GM11168 (cell line): Measurements from ENCODE around the gene LRBA.
"Not testable (repeated sequence)": the region's sequence is repeated elsewhere in the genome, so short reads cannot be mapped to it uniquely, and the experiment has no call there.

Experiments
- in situ Hi-C: fragments of 300-500 bp; cut with MboI; formaldehyde crosslinking; loops from one replicate; pipeline ENCODE4 v1.12.0; 2022; ENCODE audit warnings: low sequenced_read_pairs; ENCODE audit not compliant: unreplicated experiment

The LRBA gene

GRCh38 chr4:150695162-150695561, 319.9 kb downstream of the LRBA start:
- in situ Hi-C loops, result no loop called here

- in situ Hi-C loops, result no loop called here
These were observed 320.6 kb downstream of the LRBA start for GRCh38 chr4:150694438-150694837.

GRCh38 chr4:150683775-150684350, 331.2 kb downstream of the LRBA start:
- in situ Hi-C loops, result no loop called here

GRCh38 chr4:150682126-150682525, 333.0 kb downstream of the LRBA start:
- in situ Hi-C loops, result no loop called here

- in situ Hi-C loops, result no loop called here
These were observed 334.0 kb downstream of the LRBA start for GRCh38 chr4:150681063-150681462.

- in situ Hi-C loops, result no loop called here
These were observed 334.4 kb downstream of the LRBA start for GRCh38 chr4:150680651-150681050.

GRCh38 chr4:150679765-150680343, 335.2 kb downstream of the LRBA start:
- in situ Hi-C loops, result no loop called here

GRCh38 chr4:150679018-150679764, 335.9 kb downstream of the LRBA start:
- in situ Hi-C loops, result no loop called here

- in situ Hi-C loops, result no loop called here
These were observed 341.3 kb downstream of the LRBA start for GRCh38 chr4:150673793-150674192.

- in situ Hi-C loops, result no loop called here
These were observed 346.3 kb downstream of the LRBA start for GRCh38 chr4:150668824-150669223.

GRCh38 chr4:150664935-150665334, 350.1 kb downstream of the LRBA start:
- in situ Hi-C loops, result no loop called here

GRCh38 chr4:150662686-150663085, 352.4 kb downstream of the LRBA start:
- in situ Hi-C loops, result no loop called here

GRCh38 chr4:150661551-150661950, 353.5 kb downstream of the LRBA start:
- in situ Hi-C loops, result not testable (repeated sequence)

- in situ Hi-C loops, result not testable (repeated sequence)
These were observed 356.8 kb downstream of the LRBA start for GRCh38 chr4:150658258-150658657.

- in situ Hi-C loops, result no loop called here
These were observed 358.2 kb downstream of the LRBA start for GRCh38 chr4:150656891-150657290.

- in situ Hi-C loops, result no loop called here
These were observed 364.3 kb downstream of the LRBA start for GRCh38 chr4:150650751-150651150.

GRCh38 chr4:150648123-150648522, 367.0 kb downstream of the LRBA start:
- in situ Hi-C loops, result no loop called here

GRCh38 chr4:150647008-150647407, 368.1 kb downstream of the LRBA start:
- in situ Hi-C loops, result no loop called here

- in situ Hi-C loops, result no loop called here
These were observed 373.5 kb downstream of the LRBA start for GRCh38 chr4:150641612-150642011.

GRCh38 chr4:150632639-150633038, 382.4 kb downstream of the LRBA start:
- in situ Hi-C loops, result no loop called here

GRCh38 chr4:150628073-150628472, 387.0 kb downstream of the LRBA start:
- in situ Hi-C loops, result no loop called here

GRCh38 chr4:150625033-150625432, 390.1 kb downstream of the LRBA start:
- in situ Hi-C loops, result no loop called here
